CD4-positive, alpha-beta T cell treated with Interleukin-2 at 100 ng/mL for 4 hours (primary cell): ENCODE measurements around the gene CDHR1.

Experiments used
- DNase-seq: peaks from one replicate; pipeline ENCODE4 v3.0.0-alpha.2; 2020; ENCODE audit warnings: low spot score

CDHR1 gene

GRCh38 chr10:84233940-84234339 lies 39.6 kb downstream of the CDHR1 start:
- no peak for DNase-seq

- no peak for DNase-seq
Measured at GRCh38 chr10:84234479-84234878, 40.1 kb downstream of the CDHR1 start.

GRCh38 chr10:84235096-84235495 lies 40.8 kb downstream of the CDHR1 start:
- no peak for DNase-seq

- no peak for DNase-seq
Measured at GRCh38 chr10:84236807-84237198, 42.5 kb downstream of the CDHR1 start.

- DNase-seq: no peak
Measured at GRCh38 chr10:84237199-84238051, 43.1 kb downstream of the CDHR1 start.

GRCh38 chr10:84238909-84239308 lies 44.6 kb downstream of the CDHR1 start:
- DNase-seq: no peak

- no peak for DNase-seq
Measured at GRCh38 chr10:84241185-84241790, 47.0 kb downstream of the CDHR1 start, which contains the start of gene LRIT1. Gene LRIT1, minus strand, starts transcription at chr10:84241546. Its CDS starts 107 bp downstream, at chr10:84241439.

- DNase-seq: no peak
Measured at GRCh38 chr10:84243759-84244158, 49.4 kb downstream of the CDHR1 start.

- DNase-seq: no peak
Measured at GRCh38 chr10:84244651-84245270, 50.4 kb downstream of the CDHR1 start, which contains the start of gene RGR. Gene RGR, plus strand, starts transcription at chr10:84245053. Its CDS starts 38 bp downstream, at chr10:84245091.

- DNase-seq: no peak
Measured at GRCh38 chr10:84247496-84247895, 53.2 kb downstream of the CDHR1 start.

- no peak for DNase-seq
Measured at GRCh38 chr10:84248794-84249193, 54.5 kb downstream of the CDHR1 start.

GRCh38 chr10:84254552-84255478 lies 60.5 kb downstream of the CDHR1 start:
- DNase-seq: no peak

GRCh38 chr10:84256510-84257342 lies 62.4 kb downstream of the CDHR1 start:
- DNase-seq: peak; percentile 15

GRCh38 chr10:84257343-84258020 lies 63.1 kb downstream of the CDHR1 start:
- DNase-seq: no peak

GRCh38 chr10:84258034-84258695 lies 63.8 kb downstream of the CDHR1 start:
- no peak for DNase-seq

GRCh38 chr10:84261236-84261915 lies 67.0 kb downstream of the CDHR1 start:
- DNase-seq: no peak

- DNase-seq: no peak
Measured at GRCh38 chr10:84262190-84262956, 68.0 kb downstream of the CDHR1 start.

- no peak for DNase-seq
Measured at GRCh38 chr10:84263716-84264115, 69.4 kb downstream of the CDHR1 start.
